ENCODE data around the gene PRG3.

PRG3 gene

GRCh38 chr11:57425565-57426438 lies 44.9 kb upstream of the PRG3 start:
- Histone ChIP-seq H3K9me3 (ENCODE audit: control extremely low read depth in 1 of 5, control insufficient read depth in 4 of 5, insufficient read depth in 2 of 5, low read depth in 1 of 5, low read length in 4 of 5) (no peaks in the 10 kb centered on the region), H3K27me3 (replicated peaks in 2 of 5; ENCODE audit: control insufficient read depth in 4 of 5, insufficient read depth in 5 of 5, low read length in 4 of 5) (no peaks in the 10 kb centered on the region), H3K4me1 (ENCODE audit: control extremely low read depth in 1 of 4, control insufficient read depth in 4 of 4, insufficient read depth in 4 of 4, low read length in 3 of 4) (peaks cover 13 to 50% (median 43%) of the 10 kb centered on the region in 4 experiments), H3K4me3 (ENCODE audit: control insufficient read depth in 1 of 7, extremely low read depth in 1 of 7, insufficient read depth in 4 of 7, low read depth in 2 of 7, low read length in 6 of 7) (peak overlapping the region in 6 of 7 experiments; percentile 54 to 81 (median 71)), H3K36me3 (ENCODE audit: control insufficient read depth in 4 of 4, insufficient read depth in 4 of 4, low read length in 3 of 4) (peaks cover under 1 to 44% (median 9%) of the 10 kb centered on the region in 4 experiments), H3K27ac (ENCODE audit: insufficient read depth in 1 of 2, low read depth in 1 of 2, low read length in 2 of 2, poor library complexity in 1 of 2, severe bottlenecking in 2 of 2) (peak overlapping the region; percentile 62 to 82)
- 74% methylated on average over 13 of the region's 15 CpGs for WGBS (ENCODE audit: insufficient coverage)
- ChIA-PET CTCF (interaction anchor here (0.7 to 5.5 kb wide), 14 partner anchors 10 to 215 kb away, joined by 3 to 41 read pairs (median 4); partner anchors contain the start of gene RTN4RL2), POLR2A (interaction anchor here (0.6 to 1.8 kb wide), 7 partner anchors 17 to 1152 kb away, joined by 3 to 6 read pairs (median 4); partner anchors contain the start of gene RTN4RL2)
- no peak for DNase-seq

- peaks cover 8 to 52% (median 14%) of the 10 kb centered on the region in 4 experiments for H3K36me3 ChIP-seq (ENCODE audit: control insufficient read depth in 4 of 4, insufficient read depth in 4 of 4, low read length in 3 of 4)
- peak overlapping the region; percentile 62 to 82 for H3K27ac ChIP-seq (ENCODE audit: insufficient read depth in 1 of 2, low read depth in 1 of 2, low read length in 2 of 2, poor library complexity in 1 of 2, severe bottlenecking in 2 of 2)
- peaks cover 13 to 47% (median 43%) of the 10 kb centered on the region in 4 experiments for H3K4me1 ChIP-seq (ENCODE audit: control extremely low read depth in 1 of 4, control insufficient read depth in 4 of 4, insufficient read depth in 4 of 4, low read length in 3 of 4)
- CTCF ChIA-PET, result interaction anchor here (0.7 to 5.5 kb wide), 14 partner anchors 9 to 216 kb away, joined by 3 to 41 read pairs (median 4); partner anchors contain the start of gene RTN4RL2
- 15% methylated on average over 12 of the region's 15 CpGs for WGBS (ENCODE audit: insufficient coverage)
- H3K4me3 ChIP-seq (ENCODE audit: control insufficient read depth in 1 of 7, extremely low read depth in 1 of 7, insufficient read depth in 4 of 7, low read depth in 2 of 7, low read length in 6 of 7), result peak overlapping the region in 4 of 7 experiments; percentile 30 to 81 (median 75)
- DNase-seq, result peak; percentile 99 to 100 (median 100)
- H3K27me3 ChIP-seq (replicated peaks in 2 of 5; ENCODE audit: control insufficient read depth in 4 of 5, insufficient read depth in 5 of 5, low read length in 4 of 5), result no peaks in the 10 kb centered on the region
- H3K9me3 ChIP-seq (ENCODE audit: control extremely low read depth in 1 of 5, control insufficient read depth in 4 of 5, insufficient read depth in 2 of 5, low read depth in 1 of 5, low read length in 4 of 5), result no peaks in the 10 kb centered on the region
- POLR2A ChIA-PET, result interaction anchor here (0.9 to 1.8 kb wide), 7 partner anchors 16 to 1153 kb away, joined by 3 to 6 read pairs (median 4); partner anchors contain the start of gene RTN4RL2
These were observed 44.0 kb upstream of the PRG3 start for GRCh38 chr11:57424792-57425564.

- H3K4me1 ChIP-seq (ENCODE audit: control extremely low read depth in 1 of 4, control insufficient read depth in 4 of 4, insufficient read depth in 4 of 4, low read length in 3 of 4), result peaks cover 13 to 47% (median 43%) of the 10 kb centered on the region in 4 experiments
- H3K4me3 ChIP-seq (ENCODE audit: control insufficient read depth in 1 of 7, extremely low read depth in 1 of 7, insufficient read depth in 4 of 7, low read depth in 2 of 7, low read length in 6 of 7), result peak overlapping the region in 4 of 7 experiments; percentile 13 to 81 (median 67)
- ChIA-PET POLR2A (interaction anchor here (1.1 to 1.4 kb wide), 5 partner anchors 15 to 69 kb away, joined by 3 to 6 read pairs (median 4); partner anchors contain the start of gene RTN4RL2), CTCF (interaction anchor here (0.8 to 5.5 kb wide), 15 partner anchors 8 to 217 kb away, joined by 3 to 41 read pairs (median 4); no protein-coding TSS in a partner anchor)
- no peaks in the 10 kb centered on the region for H3K27me3 ChIP-seq (replicated peaks in 2 of 5; ENCODE audit: control insufficient read depth in 4 of 5, insufficient read depth in 5 of 5, low read length in 4 of 5)
- H3K36me3 ChIP-seq (ENCODE audit: control insufficient read depth in 4 of 4, insufficient read depth in 4 of 4, low read length in 3 of 4), result peaks cover 9 to 59% (median 16%) of the 10 kb centered on the region in 4 experiments
- no peak for DNase-seq
- WGBS (ENCODE audit: insufficient coverage), result 92% methylated on average over 7 of the region's 9 CpGs
- H3K27ac ChIP-seq (ENCODE audit: insufficient read depth in 1 of 2, low read depth in 1 of 2, low read length in 2 of 2, poor library complexity in 1 of 2, severe bottlenecking in 2 of 2), result peak overlapping the region; percentile 36 to 82
- H3K9me3 ChIP-seq (ENCODE audit: control extremely low read depth in 1 of 5, control insufficient read depth in 4 of 5, insufficient read depth in 2 of 5, low read depth in 1 of 5, low read length in 4 of 5), result no peaks in the 10 kb centered on the region
These were observed 43.3 kb upstream of the PRG3 start for GRCh38 chr11:57424137-57424791.

GRCh38 chr11:57422669-57423068 lies 41.7 kb upstream of the PRG3 start:
- CTCF ChIA-PET, result interaction anchor here (1.0 to 1.5 kb wide), 2 partner anchors 29 to 72 kb away, joined by 3 read pairs; no protein-coding TSS in a partner anchor

DNA sequence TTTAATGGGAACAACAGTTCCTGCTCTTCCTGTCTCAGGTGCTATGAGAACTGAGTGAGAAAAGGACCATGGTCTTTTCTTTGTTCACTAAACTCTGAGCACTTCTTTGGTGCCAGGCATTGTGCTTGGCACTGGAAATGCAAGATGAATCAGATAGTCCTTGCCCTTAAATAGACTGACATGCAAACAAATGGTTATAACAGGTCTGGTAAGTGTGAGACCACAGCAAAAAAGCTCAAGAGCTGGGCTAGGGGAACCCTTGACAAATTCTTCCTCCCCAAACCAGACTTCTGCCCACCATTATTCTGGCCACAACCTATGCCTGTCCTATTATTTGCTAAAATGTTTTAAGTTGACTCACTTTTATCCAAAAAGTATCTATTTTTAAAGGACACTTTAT lies 40.9 kb upstream of the PRG3 start:
- Histone ChIP-seq H3K4me1 (ENCODE audit: control extremely low read depth in 1 of 4, control insufficient read depth in 4 of 4, insufficient read depth in 4 of 4, low read length in 3 of 4) (peaks cover 13 to 37% (median 34%) of the 10 kb centered on the region in 4 experiments), H3K4me3 (ENCODE audit: control insufficient read depth in 1 of 7, extremely low read depth in 1 of 7, insufficient read depth in 4 of 7, low read depth in 2 of 7, low read length in 6 of 7) (no peak overlapping the region), H3K27ac (ENCODE audit: insufficient read depth in 1 of 2, low read depth in 1 of 2, low read length in 2 of 2, poor library complexity in 1 of 2, severe bottlenecking in 2 of 2) (no peak overlapping the region), H3K9me3 (ENCODE audit: control extremely low read depth in 1 of 5, control insufficient read depth in 4 of 5, insufficient read depth in 2 of 5, low read depth in 1 of 5, low read length in 4 of 5) (no peaks in the 10 kb centered on the region), H3K27me3 (replicated peaks in 2 of 5; ENCODE audit: control insufficient read depth in 4 of 5, insufficient read depth in 5 of 5, low read length in 4 of 5) (no peaks in the 10 kb centered on the region), H3K36me3 (ENCODE audit: control insufficient read depth in 4 of 4, insufficient read depth in 4 of 4, low read length in 3 of 4) (peaks cover 14 to 83% (median 28%) of the 10 kb centered on the region in 4 experiments)
- POLR2A ChIA-PET, result no interaction called here
- CTCF ChIA-PET, result interaction anchor here (0.8 to 2.0 kb wide), 6 partner anchors 12 to 76 kb away, joined by 3 to 5 read pairs (median 4); no protein-coding TSS in a partner anchor
- no peak for DNase-seq

More at GRCh38 chr11:57422669-57423068, 41.7 kb upstream of the PRG3 start:
- H3K27ac ChIP-seq (ENCODE audit: insufficient read depth in 1 of 2, low read depth in 1 of 2, low read length in 2 of 2, poor library complexity in 1 of 2, severe bottlenecking in 2 of 2), result peak overlapping the region in 1 of 2 experiments; percentile 27
- DNase-seq, result no peak
- peak overlapping the region in 1 of 7 experiments; percentile 32 for H3K4me3 ChIP-seq (ENCODE audit: control insufficient read depth in 1 of 7, extremely low read depth in 1 of 7, insufficient read depth in 4 of 7, low read depth in 2 of 7, low read length in 6 of 7)
- POLR2A ChIA-PET, result no interaction called here
- H3K27me3 ChIP-seq (replicated peaks in 2 of 5; ENCODE audit: control insufficient read depth in 4 of 5, insufficient read depth in 5 of 5, low read length in 4 of 5), result no peaks in the 10 kb centered on the region
- H3K36me3 ChIP-seq (ENCODE audit: control insufficient read depth in 4 of 4, insufficient read depth in 4 of 4, low read length in 3 of 4), result peaks cover 9 to 74% (median 23%) of the 10 kb centered on the region in 4 experiments
- WGBS (ENCODE audit: insufficient coverage), result 100% methylated on average over 2 of the region's 4 CpGs
- peaks cover 13 to 45% (median 42%) of the 10 kb centered on the region in 4 experiments for H3K4me1 ChIP-seq (ENCODE audit: control extremely low read depth in 1 of 4, control insufficient read depth in 4 of 4, insufficient read depth in 4 of 4, low read length in 3 of 4)
- no peaks in the 10 kb centered on the region for H3K9me3 ChIP-seq (ENCODE audit: control extremely low read depth in 1 of 5, control insufficient read depth in 4 of 5, insufficient read depth in 2 of 5, low read depth in 1 of 5, low read length in 4 of 5)

DNA sequence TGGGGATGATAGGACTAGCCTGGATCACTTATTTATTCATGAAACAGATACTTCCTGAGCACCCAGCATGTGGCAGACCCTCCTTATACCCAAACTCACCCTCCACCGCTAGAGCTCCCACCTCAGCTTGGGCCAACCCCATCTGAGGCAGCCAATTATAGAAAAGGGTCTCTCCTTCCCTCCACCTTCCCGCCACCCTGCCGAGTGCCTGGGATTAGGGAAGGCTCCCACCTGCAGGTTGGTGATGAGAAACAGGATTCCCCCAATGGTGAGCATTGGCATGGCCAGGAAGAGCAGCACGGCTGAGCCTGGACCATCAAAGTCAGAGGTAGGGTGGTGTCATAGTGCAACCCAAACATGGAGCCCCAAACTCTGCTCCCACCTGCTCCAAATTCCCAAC lies 40.1 kb upstream of the PRG3 start:
- H3K27ac ChIP-seq (ENCODE audit: insufficient read depth in 1 of 2, low read depth in 1 of 2, low read length in 2 of 2, poor library complexity in 1 of 2, severe bottlenecking in 2 of 2), result no peak overlapping the region
- H3K4me3 ChIP-seq (ENCODE audit: control insufficient read depth in 1 of 7, extremely low read depth in 1 of 7, insufficient read depth in 4 of 7, low read depth in 2 of 7, low read length in 6 of 7), result no peak overlapping the region
- peaks cover 18 to 87% (median 34%) of the 10 kb centered on the region in 4 experiments for H3K36me3 ChIP-seq (ENCODE audit: control insufficient read depth in 4 of 4, insufficient read depth in 4 of 4, low read length in 3 of 4)
- H3K9me3 ChIP-seq (ENCODE audit: control extremely low read depth in 1 of 5, control insufficient read depth in 4 of 5, insufficient read depth in 2 of 5, low read depth in 1 of 5, low read length in 4 of 5), result no peaks in the 10 kb centered on the region
- ChIA-PET CTCF (interaction anchor here (0.8 to 2.0 kb wide), 4 partner anchors 11 to 75 kb away, joined by 3 to 5 read pairs (median 4); no protein-coding TSS in a partner anchor), POLR2A (no interaction called here)
- peaks cover 9 to 30% (median 27%) of the 10 kb centered on the region in 4 experiments for H3K4me1 ChIP-seq (ENCODE audit: control extremely low read depth in 1 of 4, control insufficient read depth in 4 of 4, insufficient read depth in 4 of 4, low read length in 3 of 4)
- WGBS (ENCODE audit: insufficient coverage), result 100% methylated on average over 3 of the region's 4 CpGs
- H3K27me3 ChIP-seq (replicated peaks in 2 of 5; ENCODE audit: control insufficient read depth in 4 of 5, insufficient read depth in 5 of 5, low read length in 4 of 5), result no peaks in the 10 kb centered on the region
- DNase-seq, result no peak

Data from common myeloid progenitor, CD34-positive (primary cell).